A549 treated with Mapracorat at 1 μM for 4 hours (cell line): ENCODE measurements around the gene NUP37. TPM values are rescaled to one million over a fixed set of nuclear protein-coding genes. Genes with fewer than 3 reads are reported as not detected.

ENCODE experiments used
- total RNA-seq: library from RNA; stranded (reverse); fragments of 200-300 nt; extraction: Qiagen RNA extraction; gene quantifications from 5 replicates; pipeline ENCODE4 v1.2.3, GENCODE V29; 2022

NUP37 gene
- 60.0 to 78.7 TPM (median 65.1 TPM) in 5 replicates for total RNA-seq

GRCh38 chr12:102119674-102120563 lies at the start of gene NUP37, which contains the start of gene PARPBP:
Gene NUP37 (minus strand): TSS chr12:102120114. CDS start chr12:102118518, 1,596 bp downstream.
Gene PARPBP (plus strand): TSS chr12:102120183. CDS start chr12:102123889, 3,706 bp downstream.

GRCh38 chr12:102061560-102062418 lies 58.1 kb downstream of the NUP37 start, which contains the start of gene WASHC3:
Gene WASHC3 (minus strand): TSS chr12:102061991. CDS start chr12:102061962, 29 bp downstream.

Other genes starting within 250 kb of the NUP37 start
- gene DRAM1, start 242.5 kb downstream of the NUP37 start, total RNA-seq = 17.3 to 22.6 TPM (median 19.8 TPM) in 5 replicates
- gene WASHC3, start 58.1 kb downstream of the NUP37 start, total RNA-seq = 26.3 to 38.3 TPM (median 29.3 TPM) in 5 replicates
- gene PARPBP, start 69 bp upstream of the NUP37 start, total RNA-seq = 16.6 to 23.5 TPM (median 19.2 TPM) in 5 replicates
- not detected in 5 replicates for gene PMCH, start 77.7 kb upstream of the NUP37 start, total RNA-seq